GM11168 (cell line): ENCODE measurements around the gene AQP12B.
"Not testable (repeated sequence)": the region's sequence is repeated elsewhere in the genome, so short reads cannot be mapped to it uniquely, and the experiment has no call there.

Experiments
- in situ Hi-C: fragments of 300-500 bp; cut with MboI; formaldehyde crosslinking; loops from one replicate; pipeline ENCODE4 v1.12.0; 2022; ENCODE audit warnings: low sequenced_read_pairs; ENCODE audit not compliant: unreplicated experiment

Gene AQP12B

GRCh38 chr2:240686460-240686859, 3.8 kb upstream of the AQP12B start:
- in situ Hi-C loops, result no loop called here

GRCh38 chr2:240685771-240686371, 3.2 kb upstream of the AQP12B start:
- in situ Hi-C loops, result no loop called here

GRCh38 chr2:240683980-240684728, 1.5 kb upstream of the AQP12B start:
- in situ Hi-C loops, result not testable (repeated sequence)

GRCh38 chr2:240683329-240683979, 769 bp upstream of the AQP12B start:
- in situ Hi-C loops, result not testable (repeated sequence)

- in situ Hi-C loops, result not testable (repeated sequence)
Observed at GRCh38 chr2:240680185-240680584, 2.5 kb downstream of the AQP12B start.

- in situ Hi-C loops, result not testable (repeated sequence)
Observed at GRCh38 chr2:240678909-240679308, 3.8 kb downstream of the AQP12B start.

GRCh38 chr2:240678043-240678442, 4.6 kb downstream of the AQP12B start:
- in situ Hi-C loops, result not testable (repeated sequence)

GRCh38 chr2:240675345-240675744, 7.3 kb downstream of the AQP12B start:
- in situ Hi-C loops, result not testable (repeated sequence)

- in situ Hi-C loops, result not testable (repeated sequence)
Observed at GRCh38 chr2:240674461-240675184, 8.1 kb downstream of the AQP12B start.

- in situ Hi-C loops, result no loop called here
Observed at GRCh38 chr2:240672701-240673190, 9.9 kb downstream of the AQP12B start.

GRCh38 chr2:240672076-240672700, 10.5 kb downstream of the AQP12B start:
- in situ Hi-C loops, result no loop called here

- in situ Hi-C loops, result no loop called here
Observed at GRCh38 chr2:240670950-240671349, 11.7 kb downstream of the AQP12B start.

- in situ Hi-C loops, result no loop called here
Observed at GRCh38 chr2:240670402-240670801, 12.3 kb downstream of the AQP12B start.

- in situ Hi-C loops, result no loop called here
Observed at GRCh38 chr2:240664622-240665021, 18.1 kb downstream of the AQP12B start.

GRCh38 chr2:240663546-240664190, 19.0 kb downstream of the AQP12B start:
- in situ Hi-C loops, result no loop called here

- in situ Hi-C loops, result no loop called here
Observed at GRCh38 chr2:240662681-240663080, 20.0 kb downstream of the AQP12B start.

- in situ Hi-C loops, result not testable (repeated sequence)
Observed at GRCh38 chr2:240659883-240660282, 22.8 kb downstream of the AQP12B start.

- in situ Hi-C loops, result no loop called here
Observed at GRCh38 chr2:240655931-240656886, 26.5 kb downstream of the AQP12B start.

GRCh38 chr2:240651185-240651584, 31.5 kb downstream of the AQP12B start:
- in situ Hi-C loops, result no loop called here
